ENCODE measurements around the gene ATRIP. TPM values are rescaled to one million over a fixed set of nuclear protein-coding genes. Genes with fewer than 3 reads are reported as not detected.

The ATRIP gene
- total RNA-seq, 1 donor from 2014 or later = 14.6 TPM

GRCh38 chr3:48414376-48415250 is 31.9 kb upstream of the ATRIP start:
- Mint-ChIP-seq H3K27ac (no peak overlapping the region), H3K4me1 (no peaks in the 10 kb centered on the region), H3K9me3 (no peaks in the 10 kb centered on the region), H3K27me3 (no peaks in the 10 kb centered on the region), H3K4me3 (no peak overlapping the region), H3K36me3 (ENCODE audit: low read depth) (no peaks in the 10 kb centered on the region)
- ChIA-PET CTCF (interaction anchor here (0.7 to 3.1 kb wide), 2 partner anchors 14 to 21 kb away, joined by 3 to 8 read pairs; no protein-coding TSS in a partner anchor), POLR2A (no interaction called here)
- no peak for TF ChIP-seq CTCF (IDR thresholded peaks at IDR 0.05)
- intact Hi-C loops (cut with micrococcal nuclease) = no loop called here
- no peak for ATAC-seq (ENCODE audit: low read depth)
- DNase-seq = no peak

- CTCF ChIA-PET = interaction anchor here (3.1 kb wide), 1 partner anchor 21 kb away, joined by 8 read pairs; no protein-coding TSS in a partner anchor
- Mint-ChIP-seq H3K36me3 (ENCODE audit: low read depth) (no peaks in the 10 kb centered on the region), H3K27ac (no peak overlapping the region), H3K9me3 (no peaks in the 10 kb centered on the region), H3K4me3 (no peak overlapping the region), H3K4me1 (no peaks in the 10 kb centered on the region), H3K27me3 (no peaks in the 10 kb centered on the region)
- ATAC-seq (ENCODE audit: low read depth) (no peak), DNase-seq (no peak)
- POLR2A ChIA-PET = no interaction called here
- intact Hi-C loops (cut with micrococcal nuclease) = no loop called here
- no peak for TF ChIP-seq CTCF (IDR thresholded peaks at IDR 0.05)
These were observed 31.1 kb upstream of the ATRIP start for GRCh38 chr3:48415251-48415953.

- H3K4me1 Mint-ChIP-seq = no peaks in the 10 kb centered on the region
- ATAC-seq (ENCODE audit: low read depth) = no peak
These were observed 30.4 kb upstream of the ATRIP start for GRCh38 chr3:48416091-48416505.

GRCh38 chr3:48416546-48416945 is 30.0 kb upstream of the ATRIP start:
- H3K4me3 Mint-ChIP-seq = no peak overlapping the region
- H3K9me3 Mint-ChIP-seq = no peaks in the 10 kb centered on the region
- H3K27me3 Mint-ChIP-seq = no peaks in the 10 kb centered on the region
- no peak for TF ChIP-seq CTCF (IDR thresholded peaks at IDR 0.05)
- intact Hi-C loops (cut with micrococcal nuclease) = no loop called here
- CTCF ChIA-PET = interaction anchor here (0.6 to 3.1 kb wide), 2 partner anchors 20 to 1084 kb away, joined by 3 to 8 read pairs; no protein-coding TSS in a partner anchor
- ATAC-seq (ENCODE audit: low read depth) (no peak), DNase-seq (no peak)
- no peaks in the 10 kb centered on the region for H3K36me3 Mint-ChIP-seq (ENCODE audit: low read depth)
- POLR2A ChIA-PET = no interaction called here
- no peak overlapping the region for H3K27ac Mint-ChIP-seq
- no peaks in the 10 kb centered on the region for H3K4me1 Mint-ChIP-seq

More at GRCh38 chr3:48416091-48416505, 30.4 kb upstream of the ATRIP start:
- no peak for TF ChIP-seq CTCF (IDR thresholded peaks at IDR 0.05)
- Mint-ChIP-seq H3K27ac (no peak overlapping the region), H3K36me3 (ENCODE audit: low read depth) (no peaks in the 10 kb centered on the region), H3K27me3 (no peaks in the 10 kb centered on the region), H3K4me3 (no peak overlapping the region), H3K9me3 (no peaks in the 10 kb centered on the region)
- ChIA-PET CTCF (interaction anchor here (0.6 to 3.1 kb wide), 2 partner anchors 20 to 1084 kb away, joined by 3 to 8 read pairs; no protein-coding TSS in a partner anchor), POLR2A (no interaction called here)
- DNase-seq = no peak
- intact Hi-C loops (cut with micrococcal nuclease) = no loop called here
